Astrocyte (in vitro differentiated cells and primary cell): ENCODE measurements around the gene IGHMBP2.

Experiments
- EZH2 ChIP-seq: IDR thresholded peaks from 2 replicates; pipeline ENCODE4 v1.6.1; 2012; ENCODE audit warnings: mild to moderate bottlenecking, low read length, inconsistent platforms; ENCODE audit not compliant: insufficient read depth
- TF ChIP-seq, protein P1 (sequence below): IDR thresholded peaks from 2 replicates; pipeline ENCODE4 v1.5.1; 2011; ENCODE audit warnings: low read depth, mild to moderate bottlenecking, inconsistent platforms, low read length, moderate library complexity; ENCODE audit not compliant: insufficient read depth

DNA sequence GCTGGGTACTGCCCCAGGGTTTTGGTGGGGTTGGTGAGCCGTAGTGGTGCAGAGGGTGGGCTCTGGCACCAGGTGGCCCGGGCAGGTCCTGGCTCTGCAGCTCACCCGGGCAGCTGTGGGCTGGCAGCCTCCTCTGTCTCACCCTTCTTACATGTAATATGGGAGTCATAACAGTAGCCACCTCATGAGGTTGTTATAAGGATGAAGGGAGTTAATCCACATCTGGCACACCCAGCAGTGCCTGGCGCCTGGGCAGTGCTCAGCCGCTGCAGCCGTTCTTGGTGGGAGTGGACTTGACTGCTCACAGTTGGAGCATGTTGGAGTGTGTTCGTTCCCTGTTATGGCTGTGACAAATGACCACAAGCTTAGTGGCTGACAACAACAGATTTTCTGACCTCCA, 28.7 kb downstream of the IGHMBP2 start:
- TF ChIP-seq, protein P1, sequence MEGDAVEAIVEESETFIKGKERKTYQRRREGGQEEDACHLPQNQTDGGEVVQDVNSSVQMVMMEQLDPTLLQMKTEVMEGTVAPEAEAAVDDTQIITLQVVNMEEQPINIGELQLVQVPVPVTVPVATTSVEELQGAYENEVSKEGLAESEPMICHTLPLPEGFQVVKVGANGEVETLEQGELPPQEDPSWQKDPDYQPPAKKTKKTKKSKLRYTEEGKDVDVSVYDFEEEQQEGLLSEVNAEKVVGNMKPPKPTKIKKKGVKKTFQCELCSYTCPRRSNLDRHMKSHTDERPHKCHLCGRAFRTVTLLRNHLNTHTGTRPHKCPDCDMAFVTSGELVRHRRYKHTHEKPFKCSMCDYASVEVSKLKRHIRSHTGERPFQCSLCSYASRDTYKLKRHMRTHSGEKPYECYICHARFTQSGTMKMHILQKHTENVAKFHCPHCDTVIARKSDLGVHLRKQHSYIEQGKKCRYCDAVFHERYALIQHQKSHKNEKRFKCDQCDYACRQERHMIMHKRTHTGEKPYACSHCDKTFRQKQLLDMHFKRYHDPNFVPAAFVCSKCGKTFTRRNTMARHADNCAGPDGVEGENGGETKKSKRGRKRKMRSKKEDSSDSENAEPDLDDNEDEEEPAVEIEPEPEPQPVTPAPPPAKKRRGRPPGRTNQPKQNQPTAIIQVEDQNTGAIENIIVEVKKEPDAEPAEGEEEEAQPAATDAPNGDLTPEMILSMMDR: no peak
- no peak for TF ChIP-seq EZH2
